Limb (tissue), 2 donors: Measurements from ENCODE around the gene RNF187.
"Not testable (repeated sequence)": the region's sequence is repeated elsewhere in the genome, so short reads cannot be mapped to it uniquely, and the experiment has no call there.

Experiments used
- DNase-seq, 2 donors: peaks; one replicate each; pipeline ENCODE4 v3.0.0-alpha.2; 2016; ENCODE audit errors: extremely low spot score in 2 of 2

The RNF187 gene

DNA sequence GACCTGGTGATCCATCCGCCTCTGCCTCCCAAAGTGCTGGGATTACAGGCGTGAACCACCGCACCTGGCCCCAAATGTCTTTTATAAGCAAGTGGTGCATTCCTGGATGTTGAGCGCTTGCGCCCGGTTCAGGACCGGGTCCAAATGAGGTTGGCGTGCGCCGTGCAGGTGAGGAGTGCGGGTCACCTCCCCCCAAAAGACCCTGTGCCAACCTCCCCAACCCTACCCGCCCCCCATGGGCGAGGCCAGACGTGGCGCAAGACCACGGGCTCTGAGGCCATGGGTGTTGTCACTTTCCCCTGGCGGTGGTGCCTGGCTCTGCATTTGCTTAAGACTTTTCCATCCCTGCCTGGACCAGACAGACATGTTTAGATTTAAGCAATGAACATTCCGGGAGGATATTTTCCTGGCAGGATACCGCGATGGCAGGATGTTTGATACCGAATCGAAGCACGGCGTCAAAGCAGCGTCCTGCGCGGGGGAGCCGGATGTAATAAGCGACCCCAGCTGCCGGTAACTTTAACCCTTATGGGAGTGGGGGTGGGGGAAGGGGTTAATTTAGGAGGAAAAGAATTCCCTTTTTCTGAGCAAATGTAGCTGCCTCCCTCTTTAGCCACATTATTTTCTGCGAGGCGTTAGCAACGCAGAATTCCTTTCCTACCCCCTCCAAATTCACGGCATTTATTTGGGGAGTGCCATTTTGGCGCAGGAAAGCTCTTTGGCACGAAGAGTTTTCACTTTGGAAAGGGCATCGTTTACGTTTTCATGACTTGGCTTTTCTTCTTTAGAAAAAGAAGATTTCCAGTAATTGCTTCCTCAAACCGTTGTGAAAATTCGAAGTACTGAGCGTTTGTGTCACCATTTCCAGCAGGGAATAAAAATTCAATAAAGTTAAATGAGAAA is 27.8 kb upstream of the RNF187 start:
- DNase-seq = peak; percentile 47 to 80

DNA sequence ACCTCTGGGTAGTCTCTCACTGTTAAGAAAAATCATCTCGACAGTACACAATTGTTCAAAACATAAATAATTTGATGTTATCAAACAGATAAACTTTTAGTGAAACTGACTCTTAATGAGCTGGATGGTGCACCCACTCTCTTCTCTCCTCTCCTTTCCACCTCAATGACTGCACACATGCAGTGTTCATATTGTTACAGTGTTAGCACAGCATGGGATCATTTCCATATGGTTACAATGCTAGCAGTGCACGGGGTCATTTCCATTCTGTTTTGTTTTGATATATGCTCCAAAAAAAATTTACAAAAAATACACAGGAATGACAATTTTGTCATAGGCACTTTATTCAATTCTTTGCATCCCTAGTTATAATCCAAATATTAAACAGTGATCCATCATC is 26.4 kb upstream of the RNF187 start:
- no peak for DNase-seq

DNA sequence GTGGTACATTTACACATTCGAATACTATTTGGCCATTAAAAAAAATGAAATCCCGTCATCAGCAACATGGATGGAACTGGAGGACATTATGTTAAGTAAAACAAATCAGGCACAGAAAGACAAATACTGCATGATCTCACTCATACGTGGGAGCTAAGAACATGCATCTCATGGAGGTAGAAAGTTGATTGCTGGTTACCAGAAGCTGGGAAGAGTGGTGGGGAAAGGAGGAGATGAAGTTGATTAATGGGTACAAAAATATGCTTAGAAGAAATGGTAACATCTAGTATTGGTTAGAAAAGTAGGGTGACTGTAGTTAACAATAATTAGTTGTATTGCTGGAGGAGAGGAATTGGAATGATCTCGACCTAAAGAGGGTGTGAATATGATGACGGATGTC is 24.6 kb upstream of the RNF187 start:
- no peak for DNase-seq

DNA sequence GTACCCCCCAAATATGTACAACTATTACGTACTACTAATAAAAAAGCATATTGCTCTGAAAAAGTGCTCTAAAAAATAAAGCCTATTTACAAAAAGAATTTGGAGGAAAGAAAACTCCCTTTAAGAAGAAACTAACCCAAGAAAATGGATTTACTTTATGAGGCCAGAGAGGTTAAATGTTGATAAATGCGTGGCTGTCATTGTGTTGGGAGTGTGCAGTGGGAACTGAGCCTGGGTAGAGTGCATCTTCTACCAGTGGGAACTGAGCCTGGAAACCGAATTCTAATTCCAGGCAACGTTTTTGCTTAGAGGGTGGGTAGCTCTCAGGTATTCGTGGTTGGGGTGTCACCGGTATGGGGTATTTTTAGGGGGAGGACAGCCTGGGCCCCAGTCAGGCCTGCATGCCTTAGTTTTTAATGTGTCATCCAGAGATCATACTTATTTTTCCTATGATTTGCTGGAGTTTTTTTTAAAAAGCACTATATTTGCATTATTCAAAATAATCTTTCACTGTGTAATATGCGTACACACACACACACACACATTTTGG is 24.1 kb upstream of the RNF187 start:
- no peak for DNase-seq

GRCh38 chr1:228463559-228464455 is 23.4 kb upstream of the RNF187 start:
- peak in 1 of 2 donors; percentile 42 for DNase-seq

- DNase-seq = peak; percentile 86 to 87
Observed at GRCh38 chr1:228464487-228464983, 22.6 kb upstream of the RNF187 start.

DNA sequence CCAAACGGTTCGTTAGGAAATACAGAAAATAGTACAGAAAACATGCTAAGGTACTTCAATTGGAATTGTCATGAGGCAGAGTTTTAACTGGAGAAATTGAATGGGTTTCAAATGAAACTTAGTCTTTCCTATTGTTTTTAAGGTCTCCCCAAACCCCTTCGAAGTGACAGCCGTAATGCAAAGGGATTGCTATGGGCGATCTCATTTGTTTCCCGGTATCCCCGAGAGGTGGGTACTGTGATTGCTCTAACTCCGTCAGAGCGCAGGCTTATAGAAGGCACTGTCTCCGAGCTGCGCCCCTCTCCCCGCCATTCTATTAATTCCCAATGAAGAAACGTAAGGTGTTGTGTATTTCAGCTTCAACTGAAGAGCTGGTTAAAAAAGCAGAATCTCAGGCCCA is 22.0 kb upstream of the RNF187 start:
- no peak for DNase-seq

GRCh38 chr1:228465571-228466146 is 21.5 kb upstream of the RNF187 start:
- DNase-seq = no peak

DNA sequence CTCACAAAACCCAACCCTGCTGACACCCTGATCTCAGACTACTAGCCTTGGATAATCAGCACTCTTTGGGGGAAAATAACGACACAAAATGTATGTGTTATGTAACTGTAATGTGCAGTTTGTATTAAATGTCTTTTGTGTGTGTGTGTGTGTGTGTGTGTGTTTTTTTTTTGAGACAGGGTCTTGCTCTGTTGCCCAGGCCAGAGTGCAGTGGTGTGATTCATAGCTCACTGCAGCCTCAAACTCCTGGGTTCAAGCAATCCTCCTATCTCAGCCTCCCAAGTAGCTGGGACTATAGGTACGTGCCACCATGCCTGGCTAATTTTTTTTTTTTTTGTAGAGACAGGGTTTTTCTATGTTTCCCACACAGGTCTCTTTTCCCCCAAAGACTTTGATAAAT is 19.0 kb upstream of the RNF187 start:
- not testable (repeated sequence) for DNase-seq

GRCh38 chr1:228469413-228470162 is 17.6 kb upstream of the RNF187 start:
- no peak for DNase-seq

GRCh38 chr1:228471154-228471761 is 15.9 kb upstream of the RNF187 start:
- no peak for DNase-seq

GRCh38 chr1:228471762-228472398 is 15.3 kb upstream of the RNF187 start:
- DNase-seq = no peak

- no peak for DNase-seq
Observed at GRCh38 chr1:228472655-228473054, 14.5 kb upstream of the RNF187 start.

DNA sequence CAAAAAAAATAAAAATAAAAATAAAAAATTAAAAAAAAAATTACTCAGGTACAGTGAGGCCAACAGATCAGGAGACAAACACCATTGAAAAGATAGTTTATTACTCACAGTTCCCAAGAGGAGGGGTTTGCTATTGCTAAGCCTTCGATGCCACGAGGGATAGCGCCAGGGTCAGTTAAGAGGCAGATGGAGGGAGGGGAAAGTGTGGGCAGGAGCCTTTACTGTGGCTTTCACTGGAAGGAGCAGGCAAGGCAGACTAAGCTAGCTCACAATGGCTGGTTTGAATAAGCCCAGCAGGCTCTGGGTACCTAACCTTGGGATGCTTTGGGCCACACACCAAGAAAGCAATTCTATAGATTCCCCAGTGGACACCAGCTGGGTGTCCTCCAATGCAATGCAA is 12.7 kb upstream of the RNF187 start:
- no peak for DNase-seq

- DNase-seq = no peak
Observed at GRCh38 chr1:228475812-228476211, 11.4 kb upstream of the RNF187 start.

GRCh38 chr1:228477263-228477662 is 9.9 kb upstream of the RNF187 start:
- DNase-seq = no peak

- no peak for DNase-seq
Observed at GRCh38 chr1:228478326-228478725, 8.9 kb upstream of the RNF187 start.

DNA sequence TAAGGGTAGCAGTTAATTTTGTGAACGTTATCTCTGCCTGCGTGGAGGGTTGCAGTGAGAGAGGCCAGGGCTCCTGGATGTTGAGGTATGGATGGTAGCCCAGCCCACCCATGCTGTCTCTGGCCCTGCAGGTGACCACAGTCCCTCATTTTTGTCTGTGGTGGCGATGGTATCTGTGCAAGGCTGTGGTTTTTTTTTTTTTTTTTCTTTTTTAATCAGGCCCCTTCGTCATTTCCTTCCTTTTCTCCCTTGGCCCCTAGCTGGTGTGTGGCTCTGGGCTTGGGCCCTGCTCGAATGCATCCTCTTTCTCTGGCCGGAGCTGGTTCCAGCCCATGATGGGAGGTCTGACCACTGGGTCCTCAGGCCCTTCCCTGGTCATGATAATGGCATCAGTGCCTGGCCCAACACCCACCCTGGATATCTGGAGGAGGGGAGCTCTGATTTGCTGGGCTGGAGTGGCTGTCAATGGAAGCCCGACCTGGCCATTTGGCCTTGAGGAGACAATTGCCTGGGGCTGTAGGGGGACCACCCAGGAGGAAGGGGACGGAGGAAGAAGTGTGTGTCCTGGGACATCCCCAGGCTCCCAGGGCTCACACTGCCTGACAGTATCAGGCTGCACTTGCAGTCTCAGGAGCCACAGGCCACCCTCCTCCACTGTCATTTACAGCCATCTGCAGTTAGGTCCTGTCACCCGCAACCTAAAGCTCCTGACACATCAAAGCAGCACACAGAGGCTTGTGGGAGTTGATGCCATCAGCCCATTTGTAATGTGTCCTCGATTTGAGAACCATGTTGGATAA is 8.1 kb upstream of the RNF187 start:
- no peak for DNase-seq

DNA sequence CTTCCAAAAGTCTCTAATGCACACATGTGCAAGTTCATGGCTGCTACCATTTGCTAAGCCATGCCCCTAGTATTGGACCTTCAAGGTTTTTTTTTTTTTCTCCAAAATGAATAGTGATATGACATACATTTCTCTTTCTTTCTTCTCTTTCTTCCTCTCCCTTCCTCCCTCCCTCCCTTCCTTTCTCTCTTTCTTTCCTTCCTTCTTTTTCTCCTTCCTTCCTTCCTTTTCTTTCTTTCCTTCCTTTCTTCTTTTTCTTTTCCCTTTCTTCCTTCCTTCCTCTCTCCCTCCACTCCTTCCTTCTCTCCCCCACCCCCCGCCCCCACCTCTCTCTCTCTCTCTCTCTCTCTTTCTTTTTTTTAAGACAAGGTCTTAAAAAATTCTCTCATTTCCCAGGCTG is 3.4 kb upstream of the RNF187 start:
- no peak for DNase-seq
